ENCODE results near the gene RAMP3.

DNA sequence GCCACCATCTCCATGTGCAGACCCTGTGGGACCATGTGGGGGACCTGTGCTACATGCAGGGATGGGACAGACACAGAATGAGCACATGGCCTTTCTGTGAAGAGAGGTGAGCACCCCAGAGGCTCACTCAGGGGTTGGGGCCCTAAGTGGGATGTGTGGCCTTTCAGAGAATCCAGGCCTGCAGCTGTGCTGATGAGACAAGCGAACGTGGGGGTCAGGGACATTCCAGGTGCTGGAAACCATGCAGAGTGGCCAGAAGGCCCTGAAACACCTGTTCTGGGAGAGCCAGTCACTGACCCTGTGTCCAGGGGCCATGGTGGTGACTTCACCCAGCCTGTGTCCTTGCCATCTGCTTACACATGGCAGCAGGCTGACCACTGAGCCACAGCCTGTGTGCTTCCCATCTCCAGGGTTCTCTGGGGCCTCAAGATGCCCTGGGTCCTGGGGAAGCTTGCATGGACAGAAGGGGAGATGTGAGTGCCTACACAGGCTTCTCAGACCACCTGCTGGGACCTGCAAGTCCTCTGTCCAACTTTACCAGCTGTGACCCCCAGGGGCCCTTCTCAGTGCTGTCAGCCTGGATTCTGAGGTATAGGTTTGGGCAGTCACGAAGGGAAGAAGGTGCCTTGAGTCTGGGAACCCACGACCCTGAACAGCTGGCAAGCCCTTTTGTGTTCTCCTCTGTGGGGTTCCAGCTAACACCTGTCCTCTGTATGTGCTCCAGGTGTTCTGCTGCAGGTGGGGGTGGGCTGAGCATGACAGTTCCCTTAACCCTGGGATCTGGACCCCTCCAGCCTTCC, 17.6 kb downstream of the RAMP3 start:
- TF ChIP-seq CTCF (conservative IDR thresholded peaks at IDR 0.05; ENCODE audit: low read length) (no peak), EZH2phosphoT487 (IDR thresholded peaks at IDR 0.05; ENCODE audit: borderline replicate concordance) (no peak)

Measured in Loucy (cell line).